Glutamatergic neuron (in vitro differentiated cells): ENCODE measurements around the gene INS. TPM values are rescaled to one million over a fixed set of nuclear protein-coding genes. Genes with fewer than 3 reads are reported as not detected.

Experiments used
- DNase-seq: peaks from one replicate; pipeline ENCODE4 v3.0.0; 2022
- H3K27ac Mint-ChIP-seq: one replicate; pipeline ENCODE4 v1.8.0; 2020; ENCODE audit warnings: mild to moderate bottlenecking, mixed read lengths, inconsistent platforms; ENCODE audit not compliant: unreplicated experiment
- H3K27me3 Mint-ChIP-seq: one replicate; pipeline ENCODE4 v1.8.0; 2020; ENCODE audit warnings: mild to moderate bottlenecking, moderate library complexity, mixed read lengths, inconsistent platforms; ENCODE audit not compliant: unreplicated experiment
- H3K36me3 Mint-ChIP-seq: one replicate; pipeline ENCODE4 v1.8.0; 2020; ENCODE audit warnings: mild to moderate bottlenecking, mixed read lengths, inconsistent platforms; ENCODE audit not compliant: unreplicated experiment
- H3K4me1 Mint-ChIP-seq: one replicate; pipeline ENCODE4 v1.8.0; 2020; ENCODE audit warnings: mild to moderate bottlenecking, low read depth, mixed read lengths, inconsistent platforms; ENCODE audit not compliant: unreplicated experiment
- H3K4me3 Mint-ChIP-seq: one replicate; pipeline ENCODE4 v1.8.0; 2020; ENCODE audit warnings: mild to moderate bottlenecking, mixed read lengths, inconsistent platforms; ENCODE audit not compliant: unreplicated experiment
- H3K9me3 Mint-ChIP-seq: one replicate; pipeline ENCODE4 v1.8.0; 2020; ENCODE audit warnings: mild to moderate bottlenecking, moderate library complexity, mixed read lengths, inconsistent platforms; ENCODE audit not compliant: unreplicated experiment
- CTCF ChIP-seq: fragments of 200-600 bp; sonication (generic); IDR thresholded peaks from one replicate; pipeline ENCODE4 v1.5.0; 2021; ENCODE audit not compliant: partially characterized antibody, unreplicated experiment
- total RNA-seq: library from RNA; stranded (reverse); fragmentation: NEBNext Ultra II Directional; extraction: Animal tissue kit (Norgen Biotek cat#: 25700); gene quantifications from one replicate; pipeline ENCODE4 v1.2.1, GENCODE V29; 2021; ENCODE audit not compliant: unreplicated experiment

Gene INS
- total RNA-seq, 1 donor from 2014 or later: not detected

DNA sequence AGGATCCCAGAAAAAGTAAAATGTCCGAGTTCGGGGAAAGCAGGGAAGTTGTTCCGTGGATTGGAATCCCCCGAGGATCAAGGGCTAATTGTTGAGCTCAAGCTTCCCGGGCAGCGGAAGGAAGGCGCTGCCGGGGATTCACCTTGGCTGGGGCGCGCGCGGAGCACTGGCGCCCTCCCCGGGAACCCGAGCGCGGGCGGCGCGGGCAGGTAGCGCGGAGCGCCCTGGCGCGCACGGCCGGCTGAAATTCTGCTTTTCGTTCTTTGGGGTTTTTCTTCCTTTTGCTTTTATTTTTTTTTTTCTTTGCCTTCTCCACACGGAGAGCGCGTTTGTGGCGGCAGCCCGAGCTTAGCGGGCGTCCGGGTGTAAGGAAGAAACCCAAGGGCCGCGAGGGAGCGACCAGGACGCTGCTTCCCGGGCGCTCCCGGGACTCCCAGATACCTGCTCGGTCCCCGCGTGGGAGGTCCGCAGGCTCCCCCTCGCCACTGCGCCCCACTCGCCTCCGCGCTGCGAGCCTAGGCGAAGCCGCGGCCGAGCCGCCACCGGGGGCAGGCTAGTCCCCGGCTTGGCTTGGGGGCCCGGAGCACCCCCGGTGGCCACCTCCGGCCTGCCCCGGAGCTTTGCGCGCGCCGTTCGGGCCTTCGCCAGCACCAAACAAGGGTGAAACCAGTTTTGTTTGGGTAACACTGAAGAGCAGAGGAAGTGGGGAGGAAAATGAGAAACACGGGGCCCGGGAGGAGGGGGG is 17.0 kb downstream of the INS start:
- H3K4me1 Mint-ChIP-seq: no peaks in the 10 kb centered on the region
- peak overlapping the region; percentile 28 for H3K4me3 Mint-ChIP-seq
- no peak for TF ChIP-seq CTCF
- no peak overlapping the region for H3K27ac Mint-ChIP-seq
- H3K36me3 Mint-ChIP-seq: no peaks in the 10 kb centered on the region
- peaks cover 27% of the 10 kb centered on the region for H3K27me3 Mint-ChIP-seq
- peaks cover 2% of the 10 kb centered on the region for H3K9me3 Mint-ChIP-seq
- DNase-seq: no peak

DNA sequence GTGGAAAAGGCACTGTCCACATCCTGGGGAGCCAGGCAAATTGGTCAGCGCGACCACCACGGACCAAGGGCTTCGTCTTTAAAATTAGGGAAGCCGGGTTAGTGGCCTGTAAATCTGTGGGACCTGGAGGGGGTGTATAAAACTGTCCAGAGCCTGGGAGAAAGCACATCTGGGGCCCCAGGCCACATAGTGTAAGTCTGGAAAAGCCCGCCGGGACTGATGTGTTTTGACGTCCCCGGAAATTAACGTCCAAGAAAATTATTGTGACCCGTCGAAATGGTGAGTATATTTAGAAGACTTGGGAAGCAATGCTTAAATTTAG is 17.6 kb downstream of the INS start:
- TF ChIP-seq CTCF: no peak
- peak overlapping the region; percentile 28 for H3K4me3 Mint-ChIP-seq
- H3K27ac Mint-ChIP-seq: no peak overlapping the region
- peaks cover 2% of the 10 kb centered on the region for H3K9me3 Mint-ChIP-seq
- H3K27me3 Mint-ChIP-seq: peaks cover 24% of the 10 kb centered on the region
- no peaks in the 10 kb centered on the region for H3K4me1 Mint-ChIP-seq
- no peaks in the 10 kb centered on the region for H3K36me3 Mint-ChIP-seq
- no peak for DNase-seq

DNA sequence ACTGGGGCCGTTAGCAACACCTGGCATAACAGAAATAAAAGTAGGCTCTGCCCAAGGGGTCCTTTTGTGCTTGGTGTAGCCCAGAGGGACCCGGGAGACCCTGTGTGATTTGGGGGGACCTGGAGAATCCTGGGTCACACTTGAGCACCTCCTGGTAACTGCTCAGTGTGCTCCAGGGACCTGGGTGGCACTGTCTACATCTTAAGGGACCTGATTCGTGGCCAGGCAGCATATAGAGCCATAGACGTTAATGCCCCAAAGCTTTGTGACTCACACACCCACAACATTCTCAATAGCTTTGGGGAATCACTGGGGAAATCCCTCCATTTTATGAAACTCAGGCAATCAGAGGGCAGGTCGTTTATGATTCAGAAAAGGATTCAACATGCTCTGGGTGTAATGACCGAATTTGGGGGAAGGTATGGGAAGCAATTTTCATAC is 18.2 kb downstream of the INS start:
- Mint-ChIP-seq H3K27me3 (peaks cover 24% of the 10 kb centered on the region), H3K9me3 (peaks cover 2% of the 10 kb centered on the region), H3K4me3 (no peak overlapping the region), H3K36me3 (no peaks in the 10 kb centered on the region), H3K4me1 (no peaks in the 10 kb centered on the region), H3K27ac (no peak overlapping the region)
- TF ChIP-seq CTCF: no peak
- no peak for DNase-seq

DNA sequence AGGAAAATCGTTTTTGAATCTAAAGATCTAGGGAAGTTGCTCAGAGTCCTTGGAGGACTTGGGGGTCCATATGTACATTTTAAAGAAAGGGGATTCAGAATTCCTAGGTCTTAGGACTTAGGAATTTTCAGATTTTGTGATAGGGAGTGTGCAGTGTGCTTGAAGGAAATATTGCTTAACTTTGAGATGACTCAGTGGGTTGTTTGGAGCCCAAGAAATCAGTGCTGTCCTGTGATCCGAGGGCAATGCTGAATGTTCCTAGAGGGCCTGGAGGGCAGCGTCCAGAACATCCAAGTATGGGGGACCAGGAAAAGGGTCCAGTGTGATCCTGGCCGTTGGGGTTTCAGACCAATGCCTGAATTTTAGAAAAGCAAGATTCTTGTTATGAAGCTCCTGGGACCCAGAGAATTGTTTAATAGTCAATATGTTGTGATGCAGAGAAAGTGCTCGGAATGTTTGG is 18.7 kb downstream of the INS start:
- no peak overlapping the region for H3K4me3 Mint-ChIP-seq
- TF ChIP-seq CTCF: no peak
- no peaks in the 10 kb centered on the region for H3K36me3 Mint-ChIP-seq
- H3K9me3 Mint-ChIP-seq: peaks cover 2% of the 10 kb centered on the region
- DNase-seq: no peak
- H3K27me3 Mint-ChIP-seq: peaks cover 28% of the 10 kb centered on the region
- H3K27ac Mint-ChIP-seq: no peak overlapping the region
- H3K4me1 Mint-ChIP-seq: no peaks in the 10 kb centered on the region
